Coronary artery (tissue), 2 donors: Measurements from ENCODE around the gene MOGAT2.
"Not testable (repeated sequence)": the region's sequence is repeated elsewhere in the genome, so short reads cannot be mapped to it uniquely, and the experiment has no call there.

Experiments used
- DNase-seq: peaks from one replicate; pipeline ENCODE4 v3.0.0-alpha.2; 2017; ENCODE audit warnings: low spot score
- H3K27ac ChIP-seq, 2 donors: fragments of 200-600 bp; sonication (generic); one replicate each; pipeline ENCODE4 v1.5.1; 2016 to 2019
- H3K4me3 ChIP-seq: fragments of 200-600 bp; sonication (generic); 2 replicates; pipeline ENCODE4 v1.5.1; 2016; ENCODE audit warnings: mild to moderate bottlenecking, moderate library complexity
- TF ChIP-seq, protein P1 (sequence below): fragments of 200-600 bp; sonication (generic); IDR thresholded peaks from one replicate; pipeline ENCODE4 v1.5.1; 2019; ENCODE audit warnings: antibody characterized with exemption

MOGAT2 gene

DNA sequence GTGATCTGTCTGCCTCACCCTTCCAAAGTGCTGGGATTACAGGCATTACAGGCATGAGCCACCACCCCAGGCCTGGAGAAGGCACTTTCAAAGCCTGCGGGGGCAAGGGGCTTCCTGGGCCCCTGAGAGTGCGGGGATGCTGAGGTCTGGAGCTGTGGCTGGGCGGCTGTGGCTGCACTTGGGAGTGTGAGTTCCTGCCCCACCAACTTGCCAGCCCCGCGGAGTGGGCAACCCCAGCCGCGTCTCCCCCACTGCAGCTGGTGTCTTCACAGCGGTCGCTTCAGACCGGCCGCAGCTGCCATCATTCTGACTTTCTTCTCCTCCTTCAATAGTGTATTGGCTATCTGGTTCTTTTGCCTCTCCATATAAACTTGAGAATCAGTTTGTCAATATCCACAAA lies 38.1 kb upstream of the MOGAT2 start:
- H3K4me3 ChIP-seq = no peak overlapping the region
- TF ChIP-seq, protein P1, sequence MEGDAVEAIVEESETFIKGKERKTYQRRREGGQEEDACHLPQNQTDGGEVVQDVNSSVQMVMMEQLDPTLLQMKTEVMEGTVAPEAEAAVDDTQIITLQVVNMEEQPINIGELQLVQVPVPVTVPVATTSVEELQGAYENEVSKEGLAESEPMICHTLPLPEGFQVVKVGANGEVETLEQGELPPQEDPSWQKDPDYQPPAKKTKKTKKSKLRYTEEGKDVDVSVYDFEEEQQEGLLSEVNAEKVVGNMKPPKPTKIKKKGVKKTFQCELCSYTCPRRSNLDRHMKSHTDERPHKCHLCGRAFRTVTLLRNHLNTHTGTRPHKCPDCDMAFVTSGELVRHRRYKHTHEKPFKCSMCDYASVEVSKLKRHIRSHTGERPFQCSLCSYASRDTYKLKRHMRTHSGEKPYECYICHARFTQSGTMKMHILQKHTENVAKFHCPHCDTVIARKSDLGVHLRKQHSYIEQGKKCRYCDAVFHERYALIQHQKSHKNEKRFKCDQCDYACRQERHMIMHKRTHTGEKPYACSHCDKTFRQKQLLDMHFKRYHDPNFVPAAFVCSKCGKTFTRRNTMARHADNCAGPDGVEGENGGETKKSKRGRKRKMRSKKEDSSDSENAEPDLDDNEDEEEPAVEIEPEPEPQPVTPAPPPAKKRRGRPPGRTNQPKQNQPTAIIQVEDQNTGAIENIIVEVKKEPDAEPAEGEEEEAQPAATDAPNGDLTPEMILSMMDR = no peak
- H3K27ac ChIP-seq = no peak overlapping the region
- no peak for DNase-seq

DNA sequence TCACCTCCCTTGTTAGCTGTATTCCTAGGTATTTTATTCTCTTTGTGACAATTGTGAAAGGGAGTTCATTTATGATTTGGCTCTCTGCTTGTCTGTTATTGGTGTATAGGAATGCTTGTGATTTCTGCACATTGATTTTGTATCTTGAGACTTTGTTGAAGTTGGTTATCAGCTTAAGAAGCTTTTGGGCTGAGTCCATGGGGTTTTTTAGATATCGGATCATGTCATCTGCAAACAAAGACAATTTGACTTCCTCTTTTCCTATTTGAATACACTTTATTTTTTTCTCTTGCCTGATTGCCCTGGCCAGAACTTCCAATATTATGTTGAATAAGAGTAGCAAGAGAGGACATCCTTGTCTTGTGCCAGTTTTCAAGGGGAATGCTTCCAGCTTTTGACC lies 33.8 kb upstream of the MOGAT2 start:
- not testable (repeated sequence) for DNase-seq

DNA sequence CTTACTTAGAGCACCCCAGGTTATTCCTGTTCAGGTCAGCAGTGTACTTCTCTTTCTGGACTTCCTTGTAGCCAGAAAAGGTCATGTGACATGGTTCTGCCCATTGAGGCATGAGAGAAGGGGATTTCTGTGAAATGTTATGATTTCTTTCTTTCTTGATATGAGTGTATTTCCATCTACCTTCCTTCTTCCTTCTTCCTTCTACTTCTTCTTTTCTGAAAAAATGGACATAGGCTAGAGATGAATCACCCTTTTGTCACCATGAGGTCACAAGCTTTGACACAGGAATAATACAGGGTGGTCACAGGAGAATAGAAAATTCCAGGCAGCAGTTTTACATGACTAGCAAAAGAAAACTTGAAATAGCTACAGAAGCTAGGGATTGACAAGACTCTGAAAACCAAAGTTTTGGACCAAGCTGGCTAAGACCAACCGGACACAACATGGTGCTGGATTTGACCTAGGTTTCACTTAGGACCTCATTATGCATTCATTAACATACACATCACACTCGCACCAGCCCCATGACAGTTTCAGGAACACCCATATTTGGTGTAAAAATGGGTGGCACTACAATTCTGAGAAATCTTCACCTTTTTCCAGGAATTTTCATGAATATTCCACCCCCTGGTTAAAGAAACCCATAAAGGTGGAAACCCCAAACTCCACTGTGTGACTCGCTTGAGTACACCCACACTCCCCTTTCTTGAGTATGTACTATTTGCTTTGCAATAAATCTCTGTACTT lies 27.6 kb upstream of the MOGAT2 start:
- TF ChIP-seq, protein P1 = no peak

More for the DNA sequence above, 33.8 kb upstream of the MOGAT2 start:
- not testable (repeated sequence) for H3K27ac ChIP-seq, H3K4me3 ChIP-seq

DNA sequence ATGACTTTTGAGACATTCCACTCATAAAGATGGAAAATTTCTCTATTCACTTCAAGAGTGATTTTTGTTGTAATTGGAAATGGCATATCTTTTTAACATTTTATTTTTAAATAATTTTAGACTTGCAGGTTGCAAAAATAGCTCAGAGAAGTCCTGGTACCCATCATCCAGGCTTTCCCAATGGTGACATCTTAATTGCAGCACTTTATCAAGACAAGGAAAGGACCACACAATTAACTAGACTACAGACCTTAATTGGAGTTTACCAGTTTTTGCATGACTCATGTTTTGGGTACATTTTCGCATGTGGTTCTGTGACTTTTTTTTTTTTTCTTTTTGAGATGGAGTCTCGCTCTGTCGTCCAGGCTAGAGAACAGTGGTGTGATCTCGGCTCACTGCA lies 25.8 kb upstream of the MOGAT2 start:
- TF ChIP-seq, protein P1 = no peak
- DNase-seq = no peak
- H3K4me3 ChIP-seq = no peak overlapping the region
- H3K27ac ChIP-seq = no peak overlapping the region

More for the DNA sequence above, 27.6 kb upstream of the MOGAT2 start:
- H3K4me3 ChIP-seq = no peak overlapping the region
- no peak overlapping the region for H3K27ac ChIP-seq
- no peak for DNase-seq

GRCh38 chr11:75697906-75698581 lies 19.6 kb upstream of the MOGAT2 start:
- no peak overlapping the region for H3K4me3 ChIP-seq
- DNase-seq = no peak
- TF ChIP-seq, protein P1 = no peak
- H3K27ac ChIP-seq = no peak overlapping the region

DNA sequence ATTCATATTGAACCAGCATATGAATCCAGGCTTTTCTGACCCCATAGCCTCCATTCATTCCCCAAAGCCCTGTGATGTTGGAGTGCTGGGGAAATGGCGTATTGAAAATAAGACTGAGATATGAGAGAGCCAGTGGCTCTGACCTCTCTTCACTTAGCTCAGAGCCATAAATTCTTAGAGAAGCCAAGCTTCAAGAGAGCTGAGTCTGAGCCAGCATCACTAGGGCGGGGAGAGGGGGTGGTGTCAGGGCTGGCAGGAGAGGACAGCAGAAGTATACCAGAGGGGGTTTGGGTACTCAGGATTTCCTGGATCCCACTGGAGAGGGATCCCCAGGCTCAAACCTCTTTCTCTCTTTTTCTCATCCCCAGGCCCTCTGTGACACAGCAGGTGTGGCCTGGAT lies 16.7 kb upstream of the MOGAT2 start:
- TF ChIP-seq, protein P1 = no peak
- no peak overlapping the region for H3K4me3 ChIP-seq
- no peak overlapping the region for H3K27ac ChIP-seq
- DNase-seq = no peak

GRCh38 chr11:75703695-75704237 lies 13.9 kb upstream of the MOGAT2 start:
- TF ChIP-seq, protein P1 = no peak
- Histone ChIP-seq H3K27ac (no peak overlapping the region), H3K4me3 (no peak overlapping the region)
- no peak for DNase-seq
